ENCODE results near the gene P2RX4. TPM values are rescaled to one million over a fixed set of nuclear protein-coding genes. Genes with fewer than 3 reads are reported as not detected.

Gene P2RX4
- total and polyA plus RNA-seq, 9 donors: 17.8 to 46.7 (median 26.6) TPM

GRCh38 chr12:121170611-121171260 lies 39.2 kb upstream of the P2RX4 start:
- intact Hi-C loops (cut with DNase I): loop anchor here in 1 of 4 donors (10.0 kb wide), 1 partner anchor 54 kb away; no protein-coding TSS in a partner anchor
- peaks cover 17% of the 10 kb centered on the region for H3K4me1 ChIP-seq (ENCODE audit: insufficient read depth)
- 86 to 88% (median 87%) methylated on average over 14 of the region's 14 CpGs for WGBS, 3 donors
- H3K4me3 ChIP-seq: no peak overlapping the region
- TF ChIP-seq EP300 (IDR thresholded peaks at IDR 0.05): no peak
- no peak for TF ChIP-seq POLR2A (IDR thresholded peaks at IDR 0.05)
- no peak for TF ChIP-seq CTCF (IDR thresholded peaks at IDR 0.05)
- H3K36me3 ChIP-seq: no peaks in the 10 kb centered on the region
- H3K9me3 ChIP-seq: no peaks in the 10 kb centered on the region
- no peak overlapping the region for H3K27ac ChIP-seq
- no peak for DNase-seq
- no peaks in the 10 kb centered on the region for H3K27me3 ChIP-seq

GRCh38 chr12:121172145-121172544 lies 37.8 kb upstream of the P2RX4 start:
- Histone ChIP-seq H3K4me3 (no peak overlapping the region), H3K9me3 (no peaks in the 10 kb centered on the region), H3K36me3 (no peaks in the 10 kb centered on the region), H3K27ac (peak overlapping the region in 1 of 2 donors; percentile 88), H3K4me1 (ENCODE audit: insufficient read depth) (peaks cover 22% of the 10 kb centered on the region), H3K27me3 (no peaks in the 10 kb centered on the region)
- no peak for DNase-seq
- TF ChIP-seq EP300 (IDR thresholded peaks at IDR 0.05) (no peak), POLR2A (IDR thresholded peaks at IDR 0.05) (no peak), CTCF (IDR thresholded peaks at IDR 0.05) (no peak)
- intact Hi-C loops (cut with DNase I): loop anchor here in 1 of 4 donors (10.0 kb wide), 1 partner anchor 53 kb away; no protein-coding TSS in a partner anchor
- 77 to 89% (median 78%) methylated on average over 6 of the region's 6 CpGs for WGBS, 3 donors

- H3K9me3 ChIP-seq: no peaks in the 10 kb centered on the region
- H3K4me1 ChIP-seq (ENCODE audit: insufficient read depth): peaks cover 22% of the 10 kb centered on the region
- peak overlapping the region; percentile 22 to 88 for H3K27ac ChIP-seq
- no peak overlapping the region for H3K4me3 ChIP-seq
- H3K27me3 ChIP-seq: no peaks in the 10 kb centered on the region
- H3K36me3 ChIP-seq: no peaks in the 10 kb centered on the region
- 28 to 31% (median 29%) methylated on average over 16 of the region's 16 CpGs for WGBS, 3 donors
- intact Hi-C loops (cut with DNase I): loop anchor here in 1 of 4 donors (10.0 kb wide), 1 partner anchor 49 kb away; no protein-coding TSS in a partner anchor
- peak; percentile 60 to 80 (median 74) for DNase-seq
- TF ChIP-seq POLR2A (IDR thresholded peaks at IDR 0.05) (no peak), EP300 (IDR thresholded peaks at IDR 0.05) (no peak), CTCF (IDR thresholded peaks at IDR 0.05) (no peak)
Observed at GRCh38 chr12:121175383-121176119, 34.4 kb upstream of the P2RX4 start.

DNA sequence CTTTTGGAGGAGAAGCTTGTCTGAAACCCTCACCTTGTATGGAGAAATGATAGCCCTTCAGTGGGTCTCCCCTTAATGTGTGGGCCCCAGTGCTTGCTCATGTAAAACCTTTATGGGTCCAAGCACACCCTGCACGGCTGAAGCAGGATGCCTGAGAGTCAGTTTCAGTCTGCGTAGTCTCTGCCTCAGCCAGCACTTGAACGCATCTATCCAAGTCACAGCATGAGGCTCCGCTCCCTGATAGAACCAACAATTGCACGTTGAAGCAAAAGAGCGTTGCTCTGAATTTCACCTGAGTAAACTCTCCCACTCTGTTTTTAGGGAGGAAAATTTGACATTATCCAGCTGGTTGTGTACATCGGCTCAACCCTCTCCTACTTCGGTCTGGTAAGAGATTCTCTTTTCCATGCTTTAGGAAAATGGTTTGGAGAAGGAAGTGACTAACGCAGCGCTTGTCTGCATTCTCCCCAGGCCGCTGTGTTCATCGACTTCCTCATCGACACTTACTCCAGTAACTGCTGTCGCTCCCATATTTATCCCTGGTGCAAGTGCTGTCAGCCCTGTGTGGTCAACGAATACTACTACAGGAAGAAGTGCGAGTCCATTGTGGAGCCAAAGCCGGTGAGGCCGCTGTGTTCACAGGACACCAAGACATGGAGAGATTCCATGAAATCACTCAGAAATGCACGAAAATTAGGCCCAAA lies 33.0 kb upstream of the P2RX4 start:
- WGBS, 3 donors: 91 to 92% (median 91%) methylated on average over 19 of the region's 19 CpGs
- TF ChIP-seq EP300 (IDR thresholded peaks at IDR 0.05) (no peak), CTCF (IDR thresholded peaks at IDR 0.05) (no peak), POLR2A (IDR thresholded peaks at IDR 0.05) (no peak)
- no peaks in the 10 kb centered on the region for H3K36me3 ChIP-seq
- H3K9me3 ChIP-seq: no peaks in the 10 kb centered on the region
- no peak overlapping the region for H3K4me3 ChIP-seq
- intact Hi-C loops (cut with DNase I): loop anchor here in 1 of 4 donors (10.0 kb wide), 1 partner anchor 48 kb away; no protein-coding TSS in a partner anchor
- H3K27me3 ChIP-seq: no peaks in the 10 kb centered on the region
- H3K4me1 ChIP-seq (ENCODE audit: insufficient read depth): peaks cover 22% of the 10 kb centered on the region
- no peak overlapping the region for H3K27ac ChIP-seq
- no peak for DNase-seq
